ENCODE measurements around the gene BCL2L13. TPM values are rescaled to one million over a fixed set of nuclear protein-coding genes. Genes with fewer than 3 reads are reported as not detected.
A peak's percentile ranks its signal among the peaks of the same experiment; 100 is the strongest.

The BCL2L13 gene
- total RNA-seq, 2 experiments from 2014 or later: 36.1 to 38.3 TPM

GRCh38 chr22:17699696-17700340, 61.3 kb downstream of the BCL2L13 start:
- intact Hi-C loops (cut with micrococcal nuclease): no loop called here
- H3K27me3 Mint-ChIP-seq: no peaks in the 10 kb centered on the region
- DNase-seq (no peak), ATAC-seq (no peak)
- no peak for TF ChIP-seq CTCF (IDR thresholded peaks at IDR 0.05)
- H3K9me3 Mint-ChIP-seq: no peaks in the 10 kb centered on the region
- H3K4me3 Mint-ChIP-seq: no peak overlapping the region
- ChIA-PET POLR2A (no interaction called here), CTCF (no interaction called here)
- no peak overlapping the region for H3K27ac Mint-ChIP-seq
- H3K36me3 Mint-ChIP-seq (ENCODE audit: low read depth): peaks cover 16% of the 10 kb centered on the region
- H3K4me1 Mint-ChIP-seq (ENCODE audit: low read depth): peaks cover 9% of the 10 kb centered on the region

- no peak for TF ChIP-seq CTCF (IDR thresholded peaks at IDR 0.05)
- ATAC-seq (no peak), DNase-seq (no peak)
- Mint-ChIP-seq H3K36me3 (ENCODE audit: low read depth) (peaks cover 21% of the 10 kb centered on the region), H3K27me3 (no peaks in the 10 kb centered on the region), H3K4me1 (ENCODE audit: low read depth) (peaks cover 14% of the 10 kb centered on the region), H3K4me3 (no peak overlapping the region), H3K27ac (no peak overlapping the region), H3K9me3 (no peaks in the 10 kb centered on the region)
- POLR2A ChIA-PET: no interaction called here
- intact Hi-C loops (cut with micrococcal nuclease): no loop called here
- CTCF ChIA-PET: no interaction called here
These were observed 62.2 kb downstream of the BCL2L13 start for GRCh38 chr22:17700778-17701177.

- no peak overlapping the region for H3K27ac Mint-ChIP-seq
- H3K27me3 Mint-ChIP-seq: no peaks in the 10 kb centered on the region
- H3K9me3 Mint-ChIP-seq: no peaks in the 10 kb centered on the region
- peaks cover 26% of the 10 kb centered on the region for H3K36me3 Mint-ChIP-seq (ENCODE audit: low read depth)
- DNase-seq: no peak
- no peak for ATAC-seq
- ChIA-PET CTCF (no interaction called here), POLR2A (no interaction called here)
- intact Hi-C loops (cut with micrococcal nuclease): no loop called here
- TF ChIP-seq CTCF (IDR thresholded peaks at IDR 0.05): no peak
- H3K4me1 Mint-ChIP-seq (ENCODE audit: low read depth): peaks cover 20% of the 10 kb centered on the region
- no peak overlapping the region for H3K4me3 Mint-ChIP-seq
These were observed 65.3 kb downstream of the BCL2L13 start for GRCh38 chr22:17703811-17704210.

- TF ChIP-seq CTCF (IDR thresholded peaks at IDR 0.05): no peak
- Mint-ChIP-seq H3K4me1 (ENCODE audit: low read depth) (peaks cover 19% of the 10 kb centered on the region), H3K36me3 (ENCODE audit: low read depth) (peaks cover 26% of the 10 kb centered on the region), H3K27ac (peak overlapping the region; percentile 91), H3K9me3 (no peaks in the 10 kb centered on the region), H3K27me3 (no peaks in the 10 kb centered on the region), H3K4me3 (no peak overlapping the region)
- intact Hi-C loops (cut with micrococcal nuclease): loop anchor here (5.0 kb wide), 1 partner anchor 68 kb away; the partner anchor contains the start of gene BCL2L13
- ChIA-PET CTCF (interaction anchor here (0.7 kb wide), 1 partner anchor 17 kb away, joined by 3 read pairs; no protein-coding TSS in a partner anchor), POLR2A (no interaction called here)
- DNase-seq (no peak), ATAC-seq (no peak)
These were observed 67.0 kb downstream of the BCL2L13 start for GRCh38 chr22:17705546-17705945.
